ENCODE measurements around the gene RAB1B.
"Not testable (repeated sequence)": the region's sequence is repeated elsewhere in the genome, so short reads cannot be mapped to it uniquely, and the experiment has no call there.

Gene RAB1B

DNA sequence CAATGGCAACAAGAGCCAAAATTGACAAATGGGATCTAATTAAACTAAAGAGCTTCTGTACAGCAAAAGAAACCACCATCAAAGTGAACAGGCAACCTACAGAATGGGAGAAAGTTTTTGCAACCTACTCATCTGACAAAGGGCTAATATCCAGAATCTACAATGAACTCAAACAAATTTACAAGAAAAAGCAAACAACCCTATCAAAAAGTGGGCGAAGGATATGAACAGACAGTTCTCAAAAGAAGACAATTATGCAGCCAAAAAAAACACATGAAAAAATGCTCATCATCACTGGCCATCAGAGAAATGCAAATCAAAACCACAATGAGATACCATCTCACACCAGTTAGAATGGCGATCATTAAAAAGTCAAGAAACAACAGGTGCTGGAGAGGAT, 51.9 kb downstream of the RAB1B start:
- not testable (repeated sequence) for H3K27me3 ChIP-seq (ENCODE audit: control insufficient read depth, insufficient read depth, low read length); H3K27ac ChIP-seq (ENCODE audit: low read length); H3K9me3 ChIP-seq (ENCODE audit: control insufficient read depth, insufficient read depth, low read length); DNase-seq (ENCODE audit: low read depth, low spot score); H3K36me3 ChIP-seq (ENCODE audit: control insufficient read depth, insufficient read depth, low read length); H3K4me3 ChIP-seq (ENCODE audit: low read length)
- H3K4me1 ChIP-seq (ENCODE audit: control insufficient read depth, insufficient read depth, low read length), result peaks cover 22% of the 10 kb centered on the region
- WGBS (ENCODE audit: insufficient coverage, insufficient read length), result no CpG with 5 or more reads among the region's 2 CpGs

DNA sequence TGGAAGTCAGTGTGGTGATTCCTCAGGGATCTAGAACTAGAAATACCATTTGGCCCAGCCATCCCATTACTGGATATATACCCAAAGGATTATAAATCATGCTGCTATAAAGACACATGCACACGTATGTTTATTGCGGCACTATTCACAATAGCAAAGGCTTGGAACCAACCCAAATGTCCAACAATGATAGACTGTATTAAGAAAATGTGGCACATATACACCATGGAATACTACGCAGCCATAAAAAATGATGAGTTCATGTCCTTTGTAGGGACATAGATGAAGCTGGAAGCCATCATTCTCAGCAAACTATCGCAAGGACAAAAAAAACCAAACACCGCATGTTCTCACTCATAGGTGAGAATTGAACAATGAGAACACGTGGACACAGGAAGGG, 52.3 kb downstream of the RAB1B start:
- H3K4me3 ChIP-seq (ENCODE audit: low read length); H3K36me3 ChIP-seq (ENCODE audit: control insufficient read depth, insufficient read depth, low read length); H3K9me3 ChIP-seq (ENCODE audit: control insufficient read depth, insufficient read depth, low read length); H3K27me3 ChIP-seq (ENCODE audit: control insufficient read depth, insufficient read depth, low read length); DNase-seq (ENCODE audit: low read depth, low spot score); H3K27ac ChIP-seq (ENCODE audit: low read length): not testable (repeated sequence)
- peaks cover 23% of the 10 kb centered on the region for H3K4me1 ChIP-seq (ENCODE audit: control insufficient read depth, insufficient read depth, low read length)
- no CpG with 5 or more reads among the region's 6 CpGs for WGBS (ENCODE audit: insufficient coverage, insufficient read length)

DNA sequence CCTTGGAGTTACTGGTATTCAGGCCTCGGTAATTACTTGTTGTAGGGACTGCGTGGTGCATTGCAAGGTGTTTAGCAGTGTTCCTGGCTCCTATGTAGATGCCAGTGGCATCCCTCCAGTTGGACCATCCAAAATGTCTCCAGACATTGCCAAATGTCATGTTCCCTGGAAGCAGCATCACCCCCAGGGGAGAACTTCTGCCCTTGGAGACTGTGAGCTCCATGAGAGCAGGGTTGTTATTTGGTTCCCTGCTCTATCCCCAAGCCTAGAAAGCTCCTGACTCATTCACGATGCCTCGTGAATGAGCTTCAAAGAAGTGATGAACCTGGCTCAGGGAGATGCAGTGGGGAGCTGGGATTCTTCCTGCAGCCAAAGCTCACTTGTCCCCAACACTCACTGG, 53.2 kb downstream of the RAB1B start:
- DNase-seq (ENCODE audit: low read depth, low spot score), result no peak
- WGBS (ENCODE audit: insufficient coverage, insufficient read length), result no CpG with 5 or more reads among the region's 4 CpGs
- no peak overlapping the region for H3K27ac ChIP-seq (ENCODE audit: low read length)
- H3K4me1 ChIP-seq (ENCODE audit: control insufficient read depth, insufficient read depth, low read length), result peaks cover 20% of the 10 kb centered on the region
- H3K4me3 ChIP-seq (ENCODE audit: low read length), result no peak overlapping the region
- peaks cover 3% of the 10 kb centered on the region; the same call in 1 of the 2 replicates for H3K36me3 ChIP-seq (ENCODE audit: control insufficient read depth, insufficient read depth, low read length)
- H3K9me3 ChIP-seq (ENCODE audit: control insufficient read depth, insufficient read depth, low read length), result no peaks in the 10 kb centered on the region
- no peaks in the 10 kb centered on the region for H3K27me3 ChIP-seq (ENCODE audit: control insufficient read depth, insufficient read depth, low read length)

DNA sequence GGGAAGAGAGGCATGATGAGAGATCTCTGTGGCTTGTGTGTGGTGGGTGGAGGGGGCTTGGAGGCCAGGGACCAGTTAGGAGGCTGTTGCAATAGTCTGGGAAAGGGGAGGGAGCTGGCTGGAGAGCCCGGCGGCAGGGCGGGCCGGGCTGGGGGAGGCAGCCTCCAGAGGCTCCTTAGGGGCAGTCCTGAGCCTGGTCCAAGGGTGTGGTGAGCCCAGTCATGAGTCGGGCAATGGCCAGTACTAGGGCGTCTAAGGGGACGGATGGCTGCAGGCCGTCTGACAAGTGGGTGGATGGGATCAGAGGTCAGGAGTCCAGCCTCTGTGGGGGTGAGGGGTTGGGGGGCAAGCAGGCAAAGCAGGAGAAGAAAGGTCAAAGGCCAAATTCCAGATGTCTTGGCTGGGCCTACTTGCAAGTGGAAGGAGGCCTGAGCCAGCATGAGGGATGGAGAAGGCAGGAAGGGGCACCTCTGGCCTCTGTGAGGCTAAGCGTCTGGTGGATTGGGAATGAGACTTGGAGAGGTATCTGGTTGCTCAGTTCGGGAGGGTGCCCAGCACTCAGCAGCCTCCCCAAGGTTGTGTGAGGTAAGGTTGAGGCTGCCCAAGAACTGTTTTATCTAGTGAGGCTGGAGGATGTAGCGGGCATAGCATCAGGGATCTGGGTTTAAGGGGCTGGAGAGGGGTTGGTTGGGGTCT, 54.4 kb downstream of the RAB1B start:
- Histone ChIP-seq H3K9me3 (ENCODE audit: control insufficient read depth, insufficient read depth, low read length) (no peaks in the 10 kb centered on the region), H3K4me1 (ENCODE audit: control insufficient read depth, insufficient read depth, low read length) (peaks cover 12% of the 10 kb centered on the region), H3K4me3 (ENCODE audit: low read length) (no peak overlapping the region), H3K36me3 (ENCODE audit: control insufficient read depth, insufficient read depth, low read length) (0 out of 2 replicates have a peak, but pooled peaks cover 3% of the 10 kb centered on the region), H3K27ac (ENCODE audit: low read length) (no peak overlapping the region), H3K27me3 (ENCODE audit: control insufficient read depth, insufficient read depth, low read length) (no peaks in the 10 kb centered on the region)
- WGBS (ENCODE audit: insufficient coverage, insufficient read length), result no CpG with 5 or more reads among the region's 11 CpGs
- DNase-seq (ENCODE audit: low read depth, low spot score), result no peak

DNA sequence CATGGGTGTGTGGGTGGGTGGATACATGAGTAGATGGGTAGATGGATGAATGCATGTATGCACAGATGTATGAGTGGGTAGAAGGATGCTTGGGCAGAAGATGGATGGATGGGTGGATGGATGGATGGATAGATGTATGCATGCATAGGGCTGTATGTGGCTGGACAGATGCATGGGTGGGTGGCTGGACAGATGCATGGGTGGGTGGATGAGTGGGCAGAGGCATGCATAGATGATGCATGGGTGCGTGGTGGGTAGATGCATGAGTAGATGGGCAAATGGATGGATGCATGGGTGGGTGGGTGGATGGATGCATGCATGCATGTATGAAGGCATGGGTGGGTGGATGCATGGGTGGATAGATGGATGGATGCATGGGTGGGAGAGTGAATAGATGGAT, 55.2 kb downstream of the RAB1B start:
- no CpG with 5 or more reads among the region's 1 CpG for WGBS (ENCODE audit: insufficient coverage, insufficient read length)
- Histone ChIP-seq H3K4me1 (ENCODE audit: control insufficient read depth, insufficient read depth, low read length) (peaks cover 12% of the 10 kb centered on the region), H3K36me3 (ENCODE audit: control insufficient read depth, insufficient read depth, low read length) (0 out of 2 replicates have a peak, but pooled peaks cover 3% of the 10 kb centered on the region)

DNA sequence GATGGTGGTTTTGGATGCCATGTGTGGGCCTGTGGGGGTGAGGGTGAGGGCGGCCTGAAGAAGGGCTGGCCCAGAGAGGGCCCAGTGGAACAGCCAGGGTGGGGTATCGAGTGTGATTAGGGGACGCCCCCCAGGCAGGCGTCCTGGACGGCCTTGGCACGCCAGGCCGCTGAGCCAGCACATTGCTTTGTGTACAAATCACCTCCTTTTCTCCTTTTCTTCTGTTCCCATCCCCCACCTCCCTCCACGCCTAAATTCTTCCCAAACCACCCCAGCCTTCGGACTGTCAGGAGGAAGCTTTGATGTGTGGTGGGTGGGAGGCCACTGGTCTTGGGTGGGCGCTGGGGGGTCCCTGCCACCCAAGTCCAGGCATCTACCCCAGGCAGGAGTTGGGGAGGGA, 56.2 kb downstream of the RAB1B start:
- no peak overlapping the region for H3K27ac ChIP-seq (ENCODE audit: low read length)
- no CpG with 5 or more reads among the region's 10 CpGs for WGBS (ENCODE audit: insufficient coverage, insufficient read length)
- no peaks in the 10 kb centered on the region for H3K9me3 ChIP-seq (ENCODE audit: control insufficient read depth, insufficient read depth, low read length)
- H3K4me1 ChIP-seq (ENCODE audit: control insufficient read depth, insufficient read depth, low read length), result peaks cover 12% of the 10 kb centered on the region
- no peaks in the 10 kb centered on the region for H3K27me3 ChIP-seq (ENCODE audit: control insufficient read depth, insufficient read depth, low read length)
- no peak overlapping the region for H3K4me3 ChIP-seq (ENCODE audit: low read length)
- no peak for DNase-seq (ENCODE audit: low read depth, low spot score)
- H3K36me3 ChIP-seq (ENCODE audit: control insufficient read depth, insufficient read depth, low read length), result 0 out of 2 replicates have a peak, but pooled peaks cover 3% of the 10 kb centered on the region

More for the DNA sequence above, 55.2 kb downstream of the RAB1B start:
- Histone ChIP-seq H3K27ac (ENCODE audit: low read length) (no peak overlapping the region), H3K27me3 (ENCODE audit: control insufficient read depth, insufficient read depth, low read length) (no peaks in the 10 kb centered on the region), H3K9me3 (ENCODE audit: control insufficient read depth, insufficient read depth, low read length) (no peaks in the 10 kb centered on the region), H3K4me3 (ENCODE audit: low read length) (no peak overlapping the region)
- no peak for DNase-seq (ENCODE audit: low read depth, low spot score)

DNA sequence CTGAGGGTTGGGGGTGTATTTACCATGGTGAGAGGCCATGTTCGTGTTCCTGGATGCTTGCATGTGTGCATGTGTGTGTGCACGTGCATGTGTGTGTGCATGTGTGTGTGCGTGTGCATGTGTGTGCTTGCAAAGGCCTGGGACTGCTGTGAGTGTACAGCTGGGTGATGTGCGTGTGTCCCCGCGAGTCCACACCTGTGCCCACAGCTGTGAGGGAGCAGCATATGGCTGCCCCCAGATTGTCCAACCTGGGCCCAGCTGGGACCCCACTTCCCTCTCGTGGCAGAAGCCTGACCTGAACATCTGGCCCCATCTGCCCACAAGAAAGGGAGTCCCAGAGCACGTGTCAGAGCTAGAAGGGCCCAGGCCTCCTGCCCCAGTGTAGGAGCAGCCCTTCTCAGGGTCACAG, 56.8 kb downstream of the RAB1B start:
- H3K4me1 ChIP-seq (ENCODE audit: control insufficient read depth, insufficient read depth, low read length), result peaks cover 12% of the 10 kb centered on the region
- no peaks in the 10 kb centered on the region for H3K27me3 ChIP-seq (ENCODE audit: control insufficient read depth, insufficient read depth, low read length)
- H3K4me3 ChIP-seq (ENCODE audit: low read length), result no peak overlapping the region
- H3K27ac ChIP-seq (ENCODE audit: low read length), result no peak overlapping the region
- no CpG with 5 or more reads among the region's 8 CpGs for WGBS (ENCODE audit: insufficient coverage, insufficient read length)
- no peaks in the 10 kb centered on the region for H3K9me3 ChIP-seq (ENCODE audit: control insufficient read depth, insufficient read depth, low read length)
- no peak for DNase-seq (ENCODE audit: low read depth, low spot score)
- 0 out of 2 replicates have a peak, but pooled peaks cover 3% of the 10 kb centered on the region for H3K36me3 ChIP-seq (ENCODE audit: control insufficient read depth, insufficient read depth, low read length)

DNA sequence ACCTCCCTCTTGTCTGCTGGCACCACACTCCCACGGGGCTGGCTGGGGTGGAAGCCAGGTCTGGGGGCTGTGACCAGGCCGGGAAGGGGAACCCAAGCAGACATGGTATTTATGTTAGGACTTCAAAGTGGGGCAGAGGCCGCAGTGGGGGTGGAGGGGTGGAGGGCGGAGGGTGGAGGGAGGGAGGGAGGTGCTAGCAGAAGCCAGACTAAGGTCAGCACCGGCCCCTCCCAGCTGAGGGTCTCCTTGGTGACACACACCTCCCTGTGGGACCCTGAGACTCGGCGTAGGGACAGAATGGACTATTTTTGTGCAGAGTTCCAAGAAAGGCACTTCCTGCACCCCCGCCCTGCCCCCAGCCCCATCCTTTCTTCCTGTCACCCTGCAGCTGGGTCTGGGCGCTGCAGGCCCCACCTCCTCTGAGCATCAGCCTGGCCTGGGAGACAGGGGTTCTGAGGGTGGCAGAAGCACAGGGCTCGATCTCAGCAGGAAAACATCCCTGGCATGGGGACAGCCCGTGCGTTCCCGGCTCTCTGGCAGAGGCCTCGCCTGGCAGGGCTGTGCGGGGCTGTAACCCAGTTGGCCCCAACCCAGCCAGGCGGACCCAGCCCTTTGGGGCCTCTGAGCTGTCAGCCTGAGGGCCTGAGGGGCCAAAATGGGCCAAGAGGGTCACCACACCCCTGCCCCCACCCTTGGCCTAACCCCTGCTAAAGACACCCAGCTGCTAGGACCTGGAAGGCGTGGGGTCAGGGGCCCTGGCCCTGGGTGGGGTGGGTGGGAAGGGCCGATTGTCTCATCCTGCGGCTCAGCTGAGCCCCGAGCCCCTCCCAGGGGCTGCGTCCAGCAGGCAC, 58.0 kb downstream of the RAB1B start:
- Histone ChIP-seq H3K36me3 (ENCODE audit: control insufficient read depth, insufficient read depth, low read length) (0 out of 2 replicates have a peak, but pooled peaks cover 3% of the 10 kb centered on the region), H3K4me1 (ENCODE audit: control insufficient read depth, insufficient read depth, low read length) (peaks cover 12% of the 10 kb centered on the region), H3K27me3 (ENCODE audit: control insufficient read depth, insufficient read depth, low read length) (no peaks in the 10 kb centered on the region), H3K9me3 (ENCODE audit: control insufficient read depth, insufficient read depth, low read length) (no peaks in the 10 kb centered on the region), H3K4me3 (ENCODE audit: low read length) (no peak overlapping the region), H3K27ac (ENCODE audit: low read length) (no peak overlapping the region)
- no CpG with 5 or more reads among the region's 21 CpGs for WGBS (ENCODE audit: insufficient coverage, insufficient read length)
- no peak for DNase-seq (ENCODE audit: low read depth, low spot score)
